ENCODE results near the gene CDC14A.

DNA sequence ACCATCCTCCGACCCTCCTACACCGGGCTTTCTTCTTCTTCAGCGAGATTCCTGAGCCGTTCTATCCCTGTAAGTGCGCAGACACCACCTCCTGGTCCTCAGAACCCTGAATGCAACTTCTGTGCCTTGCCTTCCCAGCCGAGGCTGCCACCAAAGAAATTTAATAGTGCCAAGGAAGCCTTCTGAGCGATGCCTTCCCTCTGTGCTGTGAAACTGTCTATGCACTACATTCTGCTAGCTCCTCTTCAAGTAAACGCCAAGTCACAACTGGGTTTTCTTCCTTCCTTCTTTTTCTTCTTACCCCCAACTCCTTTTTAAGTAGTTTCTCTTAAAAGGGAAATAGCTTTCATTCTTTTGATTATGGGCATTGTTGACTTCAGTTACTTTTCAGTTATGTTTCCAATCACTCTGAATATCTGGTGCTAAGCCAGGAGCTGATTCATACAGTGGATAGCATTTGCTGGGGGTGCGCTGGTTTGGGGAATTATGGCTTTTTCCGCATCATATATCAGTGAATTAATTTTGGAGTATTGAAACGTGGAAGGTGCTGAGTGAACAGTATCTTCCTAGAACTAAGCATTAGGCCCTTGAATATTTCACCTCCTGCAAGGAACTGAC, 147.0 kb downstream of the CDC14A start:
- TF ChIP-seq, protein P1, sequence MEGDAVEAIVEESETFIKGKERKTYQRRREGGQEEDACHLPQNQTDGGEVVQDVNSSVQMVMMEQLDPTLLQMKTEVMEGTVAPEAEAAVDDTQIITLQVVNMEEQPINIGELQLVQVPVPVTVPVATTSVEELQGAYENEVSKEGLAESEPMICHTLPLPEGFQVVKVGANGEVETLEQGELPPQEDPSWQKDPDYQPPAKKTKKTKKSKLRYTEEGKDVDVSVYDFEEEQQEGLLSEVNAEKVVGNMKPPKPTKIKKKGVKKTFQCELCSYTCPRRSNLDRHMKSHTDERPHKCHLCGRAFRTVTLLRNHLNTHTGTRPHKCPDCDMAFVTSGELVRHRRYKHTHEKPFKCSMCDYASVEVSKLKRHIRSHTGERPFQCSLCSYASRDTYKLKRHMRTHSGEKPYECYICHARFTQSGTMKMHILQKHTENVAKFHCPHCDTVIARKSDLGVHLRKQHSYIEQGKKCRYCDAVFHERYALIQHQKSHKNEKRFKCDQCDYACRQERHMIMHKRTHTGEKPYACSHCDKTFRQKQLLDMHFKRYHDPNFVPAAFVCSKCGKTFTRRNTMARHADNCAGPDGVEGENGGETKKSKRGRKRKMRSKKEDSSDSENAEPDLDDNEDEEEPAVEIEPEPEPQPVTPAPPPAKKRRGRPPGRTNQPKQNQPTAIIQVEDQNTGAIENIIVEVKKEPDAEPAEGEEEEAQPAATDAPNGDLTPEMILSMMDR (IDR thresholded peaks at IDR 0.05): no peak
- TF ChIP-seq POLR2AphosphoS5 (IDR thresholded peaks at IDR 0.05) (no peak), POLR2A (IDR thresholded peaks at IDR 0.05) (no peak)
